GM19455 (cell line): ENCODE measurements around the gene RGR.

Source experiments
- ATAC-seq: cut with Tn5 transposase; IDR thresholded peaks from one replicate; pipeline ENCODE4 v1.9.1; 2021; ENCODE audit not compliant: unreplicated experiment

Gene RGR

GRCh38 chr10:84293171-84293570 lies 48.3 kb downstream of the RGR start:
- no peak for ATAC-seq

GRCh38 chr10:84293574-84294016 lies 48.7 kb downstream of the RGR start:
- ATAC-seq, result no peak

- peak; percentile 77 for ATAC-seq
Observed at GRCh38 chr10:84294766-84295447, 50.1 kb downstream of the RGR start.

GRCh38 chr10:84296091-84296981 lies 51.5 kb downstream of the RGR start:
- no peak for ATAC-seq

GRCh38 chr10:84298057-84298456 lies 53.2 kb downstream of the RGR start:
- no peak for ATAC-seq

GRCh38 chr10:84302223-84302622 lies 57.4 kb downstream of the RGR start:
- no peak for ATAC-seq

DNA sequence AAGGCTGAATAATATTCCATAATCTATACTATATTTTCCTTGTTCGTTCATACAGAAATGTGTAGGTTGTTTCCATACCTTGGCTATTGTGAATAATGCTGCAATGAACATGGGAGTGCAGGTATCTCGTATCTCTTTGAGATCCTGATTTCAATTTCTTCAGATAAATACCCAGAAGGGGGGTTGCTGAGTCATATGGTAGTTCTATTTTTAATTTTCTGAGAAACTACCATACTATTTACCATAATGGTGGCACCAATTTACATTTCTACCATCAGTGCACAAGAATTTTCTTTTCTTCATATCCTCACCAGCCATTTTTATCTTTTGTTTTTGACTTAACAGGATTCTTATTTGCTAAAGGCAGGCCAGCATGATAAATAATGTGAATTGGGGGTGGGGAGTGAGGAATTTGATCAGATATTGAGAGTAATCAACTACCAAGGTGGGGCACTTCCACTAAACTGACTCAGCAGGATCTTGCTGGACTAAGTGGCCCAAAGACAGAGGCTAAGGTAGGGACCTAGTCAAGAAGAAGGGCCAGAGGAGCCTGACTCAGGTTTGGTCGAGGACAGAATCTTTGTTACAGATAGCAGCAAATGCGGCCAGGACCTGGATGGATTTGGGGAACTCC lies 62.0 kb downstream of the RGR start:
- no peak for ATAC-seq

GRCh38 chr10:84308021-84308420 lies 63.2 kb downstream of the RGR start:
- ATAC-seq, result no peak

DNA sequence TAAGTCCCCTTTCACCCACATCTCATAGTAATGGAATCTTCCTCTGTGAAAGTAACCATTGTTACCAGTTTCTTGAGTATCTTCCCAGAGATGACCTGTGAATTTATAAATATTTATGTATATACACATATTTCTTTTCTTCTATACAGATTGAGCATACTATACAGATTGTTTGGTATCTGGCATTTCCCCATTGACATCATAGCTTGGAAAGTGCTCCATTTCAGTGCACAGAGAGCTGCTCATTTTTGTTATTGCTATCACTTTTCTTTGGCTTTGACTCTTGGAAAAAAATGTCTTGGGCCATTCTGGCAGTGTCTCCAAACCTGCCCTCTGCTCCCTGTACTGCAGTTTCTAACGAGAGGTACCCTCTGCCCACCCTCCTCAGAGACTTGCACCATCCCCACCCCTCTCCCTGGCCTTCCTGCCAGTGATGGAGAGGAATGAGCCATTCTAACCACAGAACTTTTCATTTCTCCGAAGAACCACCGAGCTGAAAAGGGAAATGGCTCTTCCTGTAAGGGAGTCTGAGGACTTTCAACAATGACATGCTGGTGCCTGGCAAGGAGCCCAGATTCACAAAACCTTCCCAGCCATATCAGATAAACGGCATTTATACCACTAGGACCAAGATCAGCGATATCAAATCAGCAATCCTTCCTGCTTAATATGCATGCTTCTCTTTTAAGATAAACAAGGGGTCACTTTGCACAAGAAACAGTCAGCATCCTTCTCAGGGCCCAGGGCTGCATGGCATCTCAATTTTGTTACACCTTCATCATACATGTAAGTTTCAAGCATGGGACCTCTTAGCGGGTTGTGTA lies 63.8 kb downstream of the RGR start:
- ATAC-seq, result no peak
